Smooth muscle cell (in vitro differentiated cells): ENCODE measurements around the gene RFC4. TPM values are rescaled to one million over a fixed set of nuclear protein-coding genes. Genes with fewer than 3 reads are reported as not detected.

Source experiments
- DNase-seq: peaks from one replicate; lab custom pipeline; 2025; ENCODE audit not compliant: unreplicated experiment; lab: John Stamatoyannopoulos, UW
- H2AFZ ChIP-seq: fragments of 200-600 bp; sonication (generic); 2 replicates; pipeline ENCODE4 v1.6.0; 2016; ENCODE audit warnings: antibody characterized with exemption, low read depth, mild to moderate bottlenecking
- H3F3A ChIP-seq: fragments of 200-600 bp; sonication (generic); 2 replicates; pipeline ENCODE4 v1.6.0; 2017; ENCODE audit warnings: antibody characterized with exemption, low read depth
- H3K27ac ChIP-seq: fragments of 200-600 bp; sonication (generic); 2 replicates; pipeline ENCODE4 v1.5.1; 2016; ENCODE audit warnings: low read depth, mild to moderate bottlenecking
- H3K27me3 ChIP-seq: fragments of 200-600 bp; sonication (generic); 2 replicates; pipeline ENCODE4 v1.6.1; 2016; ENCODE audit warnings: low read depth, mild to moderate bottlenecking
- H3K36me3 ChIP-seq: fragments of 200-600 bp; sonication (generic); 2 replicates; pipeline ENCODE4 v1.5.1; 2016; ENCODE audit warnings: low read depth
- H3K4me1 ChIP-seq: fragments of 200-600 bp; sonication (generic); 2 replicates; pipeline ENCODE4 v1.5.1; 2016; ENCODE audit warnings: low read depth
- H3K4me2 ChIP-seq: fragments of 200-600 bp; sonication (generic); 2 replicates; pipeline ENCODE4 v1.6.0; 2016; ENCODE audit warnings: mild to moderate bottlenecking
- H3K4me3 ChIP-seq: fragments of 200-600 bp; sonication (generic); 2 replicates; pipeline ENCODE4 v1.5.1; 2016; ENCODE audit warnings: mild to moderate bottlenecking
- H3K79me2 ChIP-seq: fragments of 200-600 bp; sonication (generic); 2 replicates; pipeline ENCODE4 v1.6.0; 2016; ENCODE audit warnings: low read depth, mild to moderate bottlenecking
- H3K9ac ChIP-seq: fragments of 200-600 bp; sonication (generic); 2 replicates; pipeline ENCODE4 v1.6.0; 2016; ENCODE audit warnings: low read depth
- H3K9me3 ChIP-seq: fragments of 200-600 bp; sonication (generic); replicated peaks from 2 replicates; pipeline ENCODE4 v1.5.1; 2016; ENCODE audit warnings: low read depth
- H4K20me1 ChIP-seq: fragments of 200-600 bp; sonication (generic); 2 replicates; pipeline ENCODE4 v1.6.0; 2016; ENCODE audit warnings: low read depth
- CTCF ChIP-seq: fragments of 200-600 bp; sonication (generic); IDR thresholded peaks from 2 replicates; pipeline ENCODE4 v1.5.1; 2017; ENCODE audit warnings: borderline replicate concordance, mild to moderate bottlenecking, antibody characterized with exemption; ENCODE audit not compliant: insufficient read depth, poor library complexity, severe bottlenecking
- WGBS: methylation state at CpG from one replicate; pipeline ENCODE4 v1.1.7; 2016; ENCODE audit warnings: low lambda C conversion rate; 5-methylcytosine and 5-hydroxymethylcytosine counted together
- polyA plus RNA-seq: library from polyadenylated mRNA; unstranded; fragments of >200 nt; fragmentation: Nextera tagmentation; extraction: Ambion mirVana; gene quantifications from 2 replicates; pipeline ENCODE4 v1.2.1, GENCODE V29; 2016
- total RNA-seq: library from RNA; depleted of rRNA; stranded (reverse); fragments of >200 nt; gene quantifications from 2 replicates; pipeline ENCODE4 v1.2.3, GENCODE V29; 2014

The RFC4 gene
- total and polyA plus RNA-seq, 2 experiments from 2014 or later = 27.8 to 45.5 TPM

- WGBS = 54% methylated on average over 5 of the region's 5 CpGs
- peaks cover 56% of the 10 kb centered on the region for H3K27me3 ChIP-seq
- no peaks in the 10 kb centered on the region for H3F3A ChIP-seq
- H3K79me2 ChIP-seq = no peaks in the 10 kb centered on the region
- no peak for DNase-seq
- TF ChIP-seq CTCF = no peak
- H2AFZ ChIP-seq = no peak overlapping the region
- H3K4me3 ChIP-seq = no peak overlapping the region
- peaks cover 10% of the 10 kb centered on the region for H3K4me1 ChIP-seq
- no peaks in the 10 kb centered on the region for H4K20me1 ChIP-seq
- H3K36me3 ChIP-seq = no peaks in the 10 kb centered on the region
- no peaks in the 10 kb centered on the region for H3K9me3 ChIP-seq
- no peak overlapping the region for H3K9ac ChIP-seq
- H3K27ac ChIP-seq = no peak overlapping the region
- H3K4me2 ChIP-seq = no peak overlapping the region
These were observed 22.1 kb upstream of the RFC4 start for GRCh38 chr3:186828340-186828739.

GRCh38 chr3:186826976-186827857 is 20.9 kb upstream of the RFC4 start:
- H3K9ac ChIP-seq = peak overlapping the region; percentile 37
- peak overlapping the region; percentile 94 for H3K4me2 ChIP-seq
- H3K4me3 ChIP-seq = peak overlapping the region; percentile 63
- no peaks in the 10 kb centered on the region for H3F3A ChIP-seq
- TF ChIP-seq CTCF = no peak
- no peaks in the 10 kb centered on the region for H3K79me2 ChIP-seq
- H3K4me1 ChIP-seq = peaks cover 10% of the 10 kb centered on the region
- DNase-seq = peak; percentile 39
- no peaks in the 10 kb centered on the region for H4K20me1 ChIP-seq
- no peaks in the 10 kb centered on the region for H3K36me3 ChIP-seq
- 5% methylated on average over 45 of the region's 80 CpGs for WGBS
- no peak overlapping the region for H3K27ac ChIP-seq
- peaks cover 45% of the 10 kb centered on the region for H3K27me3 ChIP-seq
- H2AFZ ChIP-seq = peak overlapping the region; percentile 93
- no peaks in the 10 kb centered on the region for H3K9me3 ChIP-seq

- Histone ChIP-seq H4K20me1 (no peaks in the 10 kb centered on the region), H3K79me2 (no peaks in the 10 kb centered on the region), H3K4me1 (peaks cover 10% of the 10 kb centered on the region), H3F3A (peaks cover 4% of the 10 kb centered on the region), H3K4me2 (peak overlapping the region; percentile 94), H3K9me3 (no peaks in the 10 kb centered on the region), H3K27me3 (peaks cover 38% of the 10 kb centered on the region), H2AFZ (no peak overlapping the region), H3K4me3 (peak overlapping the region; percentile 63), H3K36me3 (no peaks in the 10 kb centered on the region), H3K27ac (no peak overlapping the region), H3K9ac (no peak overlapping the region)
- TF ChIP-seq CTCF = no peak
- no peak for DNase-seq
- 12% methylated on average over 12 of the region's 14 CpGs for WGBS
These were observed 20.2 kb upstream of the RFC4 start for GRCh38 chr3:186826410-186826975.
